AG09319 (cell line): ENCODE results near the gene DDT.
"Not testable (repeated sequence)": the region's sequence is repeated elsewhere in the genome, so short reads cannot be mapped to it uniquely, and the experiment has no call there.

Experiments used
- DNase-seq: peaks from one replicate; pipeline ENCODE4 v3.0.0-alpha.2; 2010; ENCODE audit warnings: low read depth; ENCODE audit errors: extremely low read depth
- CTCF ChIP-seq: IDR thresholded peaks from 2 replicates; pipeline ENCODE4 v1.5.1; 2011; ENCODE audit warnings: low read depth, mild to moderate bottlenecking, inconsistent platforms, low read length, moderate library complexity

The DDT gene

GRCh38 chr22:23984430-23984829 is 10.2 kb upstream of the DDT start:
- TF ChIP-seq CTCF = peak; percentile 51
- no peak for DNase-seq

GRCh38 chr22:23980567-23980966 is 6.3 kb upstream of the DDT start:
- DNase-seq = not testable (repeated sequence)

- not testable (repeated sequence) for DNase-seq
Observed at GRCh38 chr22:23979557-23980240, 5.5 kb upstream of the DDT start, which contains the start of gene GSTT2. Gene GSTT2 (plus strand): TSS chr22:23980134.

GRCh38 chr22:23977304-23977703 is 3.1 kb upstream of the DDT start:
- DNase-seq = not testable (repeated sequence)

GRCh38 chr22:23974836-23975352 is 653 bp upstream of the DDT start:
- DNase-seq = not testable (repeated sequence)

GRCh38 chr22:23971927-23972326 is 2.3 kb downstream of the DDT start:
- DNase-seq = not testable (repeated sequence)

GRCh38 chr22:23970816-23971486 is 3.3 kb downstream of the DDT start:
- TF ChIP-seq CTCF = no peak
- DNase-seq = no peak

- DNase-seq = no peak
- TF ChIP-seq CTCF = no peak
Observed at GRCh38 chr22:23970201-23970641, 4.0 kb downstream of the DDT start.

GRCh38 chr22:23969071-23969470 is 5.2 kb downstream of the DDT start:
- no peak for TF ChIP-seq CTCF
- DNase-seq = no peak

- DNase-seq = not testable (repeated sequence)
Observed at GRCh38 chr22:23966568-23966967, 7.7 kb downstream of the DDT start, which contains the start of gene DDTL. Gene DDTL (plus strand): TSS chr22:23966888. CDS start chr22:23966915, 27 bp downstream.

- DNase-seq = not testable (repeated sequence)
Observed at GRCh38 chr22:23966094-23966493, 8.1 kb downstream of the DDT start.

GRCh38 chr22:23961084-23961771 is 13.0 kb downstream of the DDT start, which contains the start of gene GSTT2B:
Gene GSTT2B (minus strand): TSS chr22:23961195. CDS start chr22:23961131, 64 bp downstream.
- DNase-seq = not testable (repeated sequence)
